ENCODE data around the gene FKBP8. TPM values are rescaled to one million over a fixed set of nuclear protein-coding genes. Genes with fewer than 3 reads are reported as not detected.
A peak's percentile ranks its signal among the peaks of the same experiment; 100 is the strongest.

Gene FKBP8
- total RNA-seq, 1 experiment from 2014 or later, result 345 TPM

DNA sequence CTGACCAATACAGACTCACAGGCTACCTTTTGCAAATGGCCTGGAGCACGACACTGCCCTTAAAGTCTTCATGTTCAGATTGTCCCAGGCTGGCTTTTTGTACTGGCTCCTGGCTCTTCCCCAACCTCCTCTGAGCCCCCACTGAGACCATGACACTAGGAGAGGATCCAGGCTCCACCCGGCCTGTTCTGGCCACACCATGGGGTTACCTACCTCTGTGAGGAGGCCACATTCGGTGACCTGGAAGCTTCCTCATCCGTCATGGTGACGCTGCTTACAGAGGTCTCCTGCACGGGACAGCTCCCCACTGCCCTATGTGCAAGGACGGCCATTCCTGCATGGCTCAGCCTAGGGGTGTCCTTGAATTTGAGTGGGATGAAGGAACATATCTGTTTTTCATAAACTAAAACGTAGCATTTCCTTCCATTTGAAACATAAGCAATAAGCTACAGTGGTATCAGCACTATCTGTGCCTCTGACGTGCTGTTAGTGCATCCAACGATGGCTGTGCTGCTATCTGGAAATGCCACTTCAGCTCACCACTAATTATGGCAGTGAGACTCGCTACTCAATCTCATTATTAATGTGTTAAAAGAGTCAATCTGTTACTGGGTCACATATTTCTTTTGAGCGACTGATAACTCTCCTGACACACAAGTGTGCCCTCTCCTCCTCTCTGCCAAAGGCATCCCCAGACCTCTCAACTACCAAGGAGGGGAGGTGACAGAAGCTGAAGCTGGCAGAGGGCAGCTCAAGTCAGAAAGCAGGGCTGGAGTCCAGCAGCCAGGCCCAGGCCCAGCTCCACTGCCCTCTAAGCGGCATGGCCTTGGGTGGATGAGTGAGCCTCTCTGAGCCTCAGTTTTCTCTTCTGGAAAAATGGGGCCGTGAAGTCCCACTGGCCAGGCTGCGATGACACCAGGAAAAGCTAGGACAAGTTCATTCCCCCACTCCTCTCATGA, 51.1 kb downstream of the FKBP8 start:
- H3K9me3 Mint-ChIP-seq, result no peaks in the 10 kb centered on the region
- no peaks in the 10 kb centered on the region for H3K27me3 Mint-ChIP-seq (ENCODE audit: low read depth)
- ChIA-PET CTCF (interaction anchor here (0.6 to 2.0 kb wide), 8 partner anchors 13 to 153 kb away, joined by 3 to 7 read pairs (median 4); partner anchors contain the start of genes ELL and REX1BD), POLR2A (interaction anchor here (0.6 kb wide), 1 partner anchor 668 kb away, joined by 4 read pairs; no protein-coding TSS in a partner anchor)
- TF ChIP-seq NR2C2 (CRISPR knock-in tag; IDR thresholded peaks at IDR 0.05), result no peak
- TF ChIP-seq ZNF121 (CRISPR knock-in tag; IDR thresholded peaks at IDR 0.05), result no peak
- TF ChIP-seq TEAD1 (CRISPR knock-in tag; IDR thresholded peaks at IDR 0.05), result no peak
- TF ChIP-seq HMGA2 (CRISPR knock-in tag; IDR thresholded peaks at IDR 0.05), result no peak
- TF ChIP-seq, protein P1, sequence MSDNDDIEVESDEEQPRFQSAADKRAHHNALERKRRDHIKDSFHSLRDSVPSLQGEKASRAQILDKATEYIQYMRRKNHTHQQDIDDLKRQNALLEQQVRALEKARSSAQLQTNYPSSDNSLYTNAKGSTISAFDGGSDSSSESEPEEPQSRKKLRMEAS (CRISPR knock-in tag; IDR thresholded peaks at IDR 0.05), result no peak
- no peak for TF ChIP-seq ZNF532 (CRISPR knock-in tag; IDR thresholded peaks at IDR 0.05; ENCODE audit: borderline replicate concordance)
- TF ChIP-seq, protein P2, sequence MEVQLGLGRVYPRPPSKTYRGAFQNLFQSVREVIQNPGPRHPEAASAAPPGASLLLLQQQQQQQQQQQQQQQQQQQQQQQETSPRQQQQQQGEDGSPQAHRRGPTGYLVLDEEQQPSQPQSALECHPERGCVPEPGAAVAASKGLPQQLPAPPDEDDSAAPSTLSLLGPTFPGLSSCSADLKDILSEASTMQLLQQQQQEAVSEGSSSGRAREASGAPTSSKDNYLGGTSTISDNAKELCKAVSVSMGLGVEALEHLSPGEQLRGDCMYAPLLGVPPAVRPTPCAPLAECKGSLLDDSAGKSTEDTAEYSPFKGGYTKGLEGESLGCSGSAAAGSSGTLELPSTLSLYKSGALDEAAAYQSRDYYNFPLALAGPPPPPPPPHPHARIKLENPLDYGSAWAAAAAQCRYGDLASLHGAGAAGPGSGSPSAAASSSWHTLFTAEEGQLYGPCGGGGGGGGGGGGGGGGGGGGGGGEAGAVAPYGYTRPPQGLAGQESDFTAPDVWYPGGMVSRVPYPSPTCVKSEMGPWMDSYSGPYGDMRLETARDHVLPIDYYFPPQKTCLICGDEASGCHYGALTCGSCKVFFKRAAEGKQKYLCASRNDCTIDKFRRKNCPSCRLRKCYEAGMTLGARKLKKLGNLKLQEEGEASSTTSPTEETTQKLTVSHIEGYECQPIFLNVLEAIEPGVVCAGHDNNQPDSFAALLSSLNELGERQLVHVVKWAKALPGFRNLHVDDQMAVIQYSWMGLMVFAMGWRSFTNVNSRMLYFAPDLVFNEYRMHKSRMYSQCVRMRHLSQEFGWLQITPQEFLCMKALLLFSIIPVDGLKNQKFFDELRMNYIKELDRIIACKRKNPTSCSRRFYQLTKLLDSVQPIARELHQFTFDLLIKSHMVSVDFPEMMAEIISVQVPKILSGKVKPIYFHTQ (CRISPR knock-in tag; IDR thresholded peaks at IDR 0.05), result no peak
- TF ChIP-seq CDX4 (CRISPR knock-in tag; IDR thresholded peaks at IDR 0.05; ENCODE audit: borderline replicate concordance), result no peak
- TF ChIP-seq, protein P3, sequence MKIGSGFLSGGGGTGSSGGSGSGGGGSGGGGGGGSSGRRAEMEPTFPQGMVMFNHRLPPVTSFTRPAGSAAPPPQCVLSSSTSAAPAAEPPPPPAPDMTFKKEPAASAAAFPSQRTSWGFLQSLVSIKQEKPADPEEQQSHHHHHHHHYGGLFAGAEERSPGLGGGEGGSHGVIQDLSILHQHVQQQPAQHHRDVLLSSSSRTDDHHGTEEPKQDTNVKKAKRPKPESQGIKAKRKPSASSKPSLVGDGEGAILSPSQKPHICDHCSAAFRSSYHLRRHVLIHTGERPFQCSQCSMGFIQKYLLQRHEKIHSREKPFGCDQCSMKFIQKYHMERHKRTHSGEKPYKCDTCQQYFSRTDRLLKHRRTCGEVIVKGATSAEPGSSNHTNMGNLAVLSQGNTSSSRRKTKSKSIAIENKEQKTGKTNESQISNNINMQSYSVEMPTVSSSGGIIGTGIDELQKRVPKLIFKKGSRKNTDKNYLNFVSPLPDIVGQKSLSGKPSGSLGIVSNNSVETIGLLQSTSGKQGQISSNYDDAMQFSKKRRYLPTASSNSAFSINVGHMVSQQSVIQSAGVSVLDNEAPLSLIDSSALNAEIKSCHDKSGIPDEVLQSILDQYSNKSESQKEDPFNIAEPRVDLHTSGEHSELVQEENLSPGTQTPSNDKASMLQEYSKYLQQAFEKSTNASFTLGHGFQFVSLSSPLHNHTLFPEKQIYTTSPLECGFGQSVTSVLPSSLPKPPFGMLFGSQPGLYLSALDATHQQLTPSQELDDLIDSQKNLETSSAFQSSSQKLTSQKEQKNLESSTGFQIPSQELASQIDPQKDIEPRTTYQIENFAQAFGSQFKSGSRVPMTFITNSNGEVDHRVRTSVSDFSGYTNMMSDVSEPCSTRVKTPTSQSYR (CRISPR knock-in tag; IDR thresholded peaks at IDR 0.05), result no peak
- TF ChIP-seq ZNF263 (CRISPR knock-in tag; IDR thresholded peaks at IDR 0.05; ENCODE audit: low read depth), result no peak
- no peak for TF ChIP-seq ESRRA (CRISPR knock-in tag; IDR thresholded peaks at IDR 0.05; ENCODE audit: borderline replicate concordance)
- TF ChIP-seq ATF2 (CRISPR knock-in tag; IDR thresholded peaks at IDR 0.05; ENCODE audit: borderline replicate concordance, low read depth), result no peak
- TF ChIP-seq, protein P4, sequence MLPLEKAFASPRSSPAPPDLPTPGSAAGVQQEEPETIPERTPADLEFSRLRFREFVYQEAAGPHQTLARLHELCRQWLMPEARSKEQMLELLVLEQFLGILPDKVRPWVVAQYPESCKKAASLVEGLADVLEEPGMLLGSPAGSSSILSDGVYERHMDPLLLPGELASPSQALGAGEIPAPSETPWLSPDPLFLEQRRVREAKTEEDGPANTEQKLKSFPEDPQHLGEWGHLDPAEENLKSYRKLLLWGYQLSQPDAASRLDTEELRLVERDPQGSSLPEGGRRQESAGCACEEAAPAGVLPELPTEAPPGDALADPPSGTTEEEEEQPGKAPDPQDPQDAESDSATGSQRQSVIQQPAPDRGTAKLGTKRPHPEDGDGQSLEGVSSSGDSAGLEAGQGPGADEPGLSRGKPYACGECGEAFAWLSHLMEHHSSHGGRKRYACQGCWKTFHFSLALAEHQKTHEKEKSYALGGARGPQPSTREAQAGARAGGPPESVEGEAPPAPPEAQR (CRISPR knock-in tag; IDR thresholded peaks at IDR 0.05), result no peak
- no peak for TF ChIP-seq SP1 (CRISPR knock-in tag; conservative IDR thresholded peaks at IDR 0.05)
- no peak for TF ChIP-seq GABPB1 (CRISPR knock-in tag; IDR thresholded peaks at IDR 0.05)
- H3K4me3 Mint-ChIP-seq, result no peak overlapping the region
- DNase-seq (ENCODE audit: low spot score), result no peak
- peaks cover 30% of the 10 kb centered on the region for H3K4me1 Mint-ChIP-seq
- no peak for ATAC-seq
- H3K27ac Mint-ChIP-seq, result peak overlapping the region; percentile 65
- H3K36me3 Mint-ChIP-seq, result no peaks in the 10 kb centered on the region

All from WTC11 (cell line).